Measurements from ENCODE around the gene CASK.
A peak's percentile ranks its signal among the peaks of the same experiment; 100 is the strongest.

The CASK gene

DNA sequence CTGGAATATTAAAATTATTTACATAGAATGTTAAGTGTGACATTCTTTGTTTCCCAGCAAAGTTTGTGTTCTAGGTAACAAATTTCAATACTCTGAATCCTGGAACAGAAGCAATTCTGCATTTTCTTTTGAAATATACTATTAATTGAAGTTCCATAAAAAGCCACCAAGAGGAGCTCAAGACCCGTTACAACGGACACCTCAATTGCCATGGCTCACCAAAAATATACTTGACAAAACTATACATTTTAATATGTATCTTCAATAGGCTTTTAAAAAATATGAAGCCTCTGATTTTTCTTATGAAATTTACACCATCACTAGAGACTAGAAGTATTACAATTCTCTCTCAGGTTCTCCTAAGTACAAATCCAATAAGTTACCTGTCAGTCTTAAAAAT lies 364.8 kb downstream of the CASK start:
- Histone ChIP-seq H3K79me2 (ENCODE audit: insufficient read depth, low read length) (no peaks in the 10 kb centered on the region), H3K4me1 (ENCODE audit: insufficient read depth, low read length) (peaks cover 26% of the 10 kb centered on the region), H3K9me3 (ENCODE audit: insufficient read depth, low read length, severe bottlenecking) (no peaks in the 10 kb centered on the region), H3K9ac (ENCODE audit: low read depth, low read length) (no peak overlapping the region), H2AFZ (ENCODE audit: low read depth, low read length) (no peak overlapping the region), H3K4me2 (ENCODE audit: insufficient read depth, low read length) (no peak overlapping the region), H4K20me1 (ENCODE audit: insufficient read depth, low read length) (no peaks in the 10 kb centered on the region), H3K36me3 (ENCODE audit: insufficient read depth, low read length) (peaks cover 6% of the 10 kb centered on the region; the same call in 1 of the 2 replicates), H3K4me3 (ENCODE audit: low read depth in 1 of 2, low read length in 2 of 2) (no peak overlapping the region), H3K27ac (ENCODE audit: low read length) (no peak overlapping the region), H3K27me3 (ENCODE audit: insufficient read depth, low read length, poor library complexity) (no peaks in the 10 kb centered on the region)
- TF ChIP-seq, protein P1, sequence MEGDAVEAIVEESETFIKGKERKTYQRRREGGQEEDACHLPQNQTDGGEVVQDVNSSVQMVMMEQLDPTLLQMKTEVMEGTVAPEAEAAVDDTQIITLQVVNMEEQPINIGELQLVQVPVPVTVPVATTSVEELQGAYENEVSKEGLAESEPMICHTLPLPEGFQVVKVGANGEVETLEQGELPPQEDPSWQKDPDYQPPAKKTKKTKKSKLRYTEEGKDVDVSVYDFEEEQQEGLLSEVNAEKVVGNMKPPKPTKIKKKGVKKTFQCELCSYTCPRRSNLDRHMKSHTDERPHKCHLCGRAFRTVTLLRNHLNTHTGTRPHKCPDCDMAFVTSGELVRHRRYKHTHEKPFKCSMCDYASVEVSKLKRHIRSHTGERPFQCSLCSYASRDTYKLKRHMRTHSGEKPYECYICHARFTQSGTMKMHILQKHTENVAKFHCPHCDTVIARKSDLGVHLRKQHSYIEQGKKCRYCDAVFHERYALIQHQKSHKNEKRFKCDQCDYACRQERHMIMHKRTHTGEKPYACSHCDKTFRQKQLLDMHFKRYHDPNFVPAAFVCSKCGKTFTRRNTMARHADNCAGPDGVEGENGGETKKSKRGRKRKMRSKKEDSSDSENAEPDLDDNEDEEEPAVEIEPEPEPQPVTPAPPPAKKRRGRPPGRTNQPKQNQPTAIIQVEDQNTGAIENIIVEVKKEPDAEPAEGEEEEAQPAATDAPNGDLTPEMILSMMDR (IDR thresholded peaks at IDR 0.05; ENCODE audit: borderline replicate concordance, extremely low read depth, low read length, poor library complexity, severe bottlenecking) = peak; percentile 26
- no peak for TF ChIP-seq EZH2 (IDR thresholded peaks at IDR 0.05; ENCODE audit: borderline replicate concordance, low read depth, low read length, severe bottlenecking)
- ATAC-seq (ENCODE audit: insufficient read depth, low read depth) = no peak
- DNase-seq = no peak

DNA sequence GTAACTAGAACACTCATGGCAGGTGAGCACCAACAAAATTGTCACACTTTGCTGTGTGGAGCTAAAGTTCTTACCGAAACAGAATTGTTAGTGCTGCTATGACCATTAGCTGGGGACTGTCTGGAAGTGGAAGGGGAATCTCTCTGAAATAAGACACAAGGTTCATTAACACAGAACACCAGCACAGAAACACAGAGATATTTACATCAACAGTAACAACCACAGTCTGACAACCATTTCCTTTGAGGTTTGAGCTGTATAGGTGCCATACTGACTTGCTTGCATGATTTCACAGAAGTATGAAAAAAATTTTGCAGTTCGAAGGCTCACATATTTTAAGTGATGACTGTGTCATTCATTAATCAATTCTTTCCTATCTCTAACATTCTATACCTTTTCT lies 366.4 kb downstream of the CASK start:
- no peak for DNase-seq
- no peak overlapping the region for H3K4me2 ChIP-seq (ENCODE audit: insufficient read depth, low read length)
- peaks cover 23% of the 10 kb centered on the region for H3K4me1 ChIP-seq (ENCODE audit: insufficient read depth, low read length)
- TF ChIP-seq, protein P1 (IDR thresholded peaks at IDR 0.05; ENCODE audit: borderline replicate concordance, extremely low read depth, low read length, poor library complexity, severe bottlenecking) = no peak
- no peak for TF ChIP-seq EZH2 (IDR thresholded peaks at IDR 0.05; ENCODE audit: borderline replicate concordance, low read depth, low read length, severe bottlenecking)
- H3K9me3 ChIP-seq (ENCODE audit: insufficient read depth, low read length, severe bottlenecking) = no peaks in the 10 kb centered on the region
- peak; percentile 79 for ATAC-seq (ENCODE audit: insufficient read depth, low read depth)
- no peak overlapping the region for H3K27ac ChIP-seq (ENCODE audit: low read length)
- no peaks in the 10 kb centered on the region for H4K20me1 ChIP-seq (ENCODE audit: insufficient read depth, low read length)
- no peak overlapping the region for H2AFZ ChIP-seq (ENCODE audit: low read depth, low read length)
- peaks cover 16% of the 10 kb centered on the region; the same call in 1 of the 2 replicates for H3K36me3 ChIP-seq (ENCODE audit: insufficient read depth, low read length)
- H3K79me2 ChIP-seq (ENCODE audit: insufficient read depth, low read length) = no peaks in the 10 kb centered on the region
- H3K4me3 ChIP-seq (ENCODE audit: low read depth in 1 of 2, low read length in 2 of 2) = no peak overlapping the region
- no peak overlapping the region for H3K9ac ChIP-seq (ENCODE audit: low read depth, low read length)
- H3K27me3 ChIP-seq (ENCODE audit: insufficient read depth, low read length, poor library complexity) = no peaks in the 10 kb centered on the region

- no peaks in the 10 kb centered on the region for H3K27me3 ChIP-seq (ENCODE audit: insufficient read depth, low read length, poor library complexity)
- no peaks in the 10 kb centered on the region for H3K9me3 ChIP-seq (ENCODE audit: insufficient read depth, low read length, severe bottlenecking)
- peaks cover 24% of the 10 kb centered on the region; the same call in 1 of the 2 replicates for H3K36me3 ChIP-seq (ENCODE audit: insufficient read depth, low read length)
- no peak overlapping the region for H3K4me2 ChIP-seq (ENCODE audit: insufficient read depth, low read length)
- DNase-seq (no peak), ATAC-seq (ENCODE audit: insufficient read depth, low read depth) (no peak)
- H3K27ac ChIP-seq (ENCODE audit: low read length) = no peak overlapping the region
- 0 out of 2 replicates have a peak, but pooled peaks cover 3% of the 10 kb centered on the region for H3K4me1 ChIP-seq (ENCODE audit: insufficient read depth, low read length)
- no peaks in the 10 kb centered on the region for H3K79me2 ChIP-seq (ENCODE audit: insufficient read depth, low read length)
- no peak overlapping the region for H3K9ac ChIP-seq (ENCODE audit: low read depth, low read length)
- H3K4me3 ChIP-seq (ENCODE audit: low read depth in 1 of 2, low read length in 2 of 2) = no peak overlapping the region
- no peak overlapping the region for H2AFZ ChIP-seq (ENCODE audit: low read depth, low read length)
- TF ChIP-seq, protein P1 (IDR thresholded peaks at IDR 0.05; ENCODE audit: borderline replicate concordance, extremely low read depth, low read length, poor library complexity, severe bottlenecking) = no peak
- no peak for TF ChIP-seq EZH2 (IDR thresholded peaks at IDR 0.05; ENCODE audit: borderline replicate concordance, low read depth, low read length, severe bottlenecking)
- H4K20me1 ChIP-seq (ENCODE audit: insufficient read depth, low read length) = no peaks in the 10 kb centered on the region
Observed at GRCh38 chrX:41553688-41554087, 369.7 kb downstream of the CASK start.

GRCh38 chrX:41548411-41548810 lies 374.9 kb downstream of the CASK start:
- no peak for TF ChIP-seq EZH2 (IDR thresholded peaks at IDR 0.05; ENCODE audit: borderline replicate concordance, low read depth, low read length, severe bottlenecking)
- TF ChIP-seq, protein P1 (IDR thresholded peaks at IDR 0.05; ENCODE audit: borderline replicate concordance, extremely low read depth, low read length, poor library complexity, severe bottlenecking) = no peak
- DNase-seq (no peak), ATAC-seq (ENCODE audit: insufficient read depth, low read depth) (no peak)
- H3K36me3 ChIP-seq (ENCODE audit: insufficient read depth, low read length) = peaks cover 17% of the 10 kb centered on the region; the same call in 1 of the 2 replicates
- no peaks in the 10 kb centered on the region for H3K27me3 ChIP-seq (ENCODE audit: insufficient read depth, low read length, poor library complexity)
- no peaks in the 10 kb centered on the region for H4K20me1 ChIP-seq (ENCODE audit: insufficient read depth, low read length)
- no peaks in the 10 kb centered on the region for H3K79me2 ChIP-seq (ENCODE audit: insufficient read depth, low read length)
- no peak overlapping the region for H3K4me3 ChIP-seq (ENCODE audit: low read depth in 1 of 2, low read length in 2 of 2)
- H3K27ac ChIP-seq (ENCODE audit: low read length) = no peak overlapping the region
- H3K4me2 ChIP-seq (ENCODE audit: insufficient read depth, low read length) = no peak overlapping the region
- H3K4me1 ChIP-seq (ENCODE audit: insufficient read depth, low read length) = no peaks in the 10 kb centered on the region
- H3K9me3 ChIP-seq (ENCODE audit: insufficient read depth, low read length, severe bottlenecking) = no peaks in the 10 kb centered on the region
- no peak overlapping the region for H2AFZ ChIP-seq (ENCODE audit: low read depth, low read length)
- no peak overlapping the region for H3K9ac ChIP-seq (ENCODE audit: low read depth, low read length)

Data from DND-41 (cell line).